HuH-7.5 (cell line): ENCODE data around the gene QSOX1.
"Not testable (repeated sequence)": the region's sequence is repeated elsewhere in the genome, so short reads cannot be mapped to it uniquely, and the experiment has no call there.

Source experiments
- DNase-seq: peaks from one replicate; pipeline ENCODE4 v3.0.0; 2011; ENCODE audit warnings: low spot score

The QSOX1 gene

DNA sequence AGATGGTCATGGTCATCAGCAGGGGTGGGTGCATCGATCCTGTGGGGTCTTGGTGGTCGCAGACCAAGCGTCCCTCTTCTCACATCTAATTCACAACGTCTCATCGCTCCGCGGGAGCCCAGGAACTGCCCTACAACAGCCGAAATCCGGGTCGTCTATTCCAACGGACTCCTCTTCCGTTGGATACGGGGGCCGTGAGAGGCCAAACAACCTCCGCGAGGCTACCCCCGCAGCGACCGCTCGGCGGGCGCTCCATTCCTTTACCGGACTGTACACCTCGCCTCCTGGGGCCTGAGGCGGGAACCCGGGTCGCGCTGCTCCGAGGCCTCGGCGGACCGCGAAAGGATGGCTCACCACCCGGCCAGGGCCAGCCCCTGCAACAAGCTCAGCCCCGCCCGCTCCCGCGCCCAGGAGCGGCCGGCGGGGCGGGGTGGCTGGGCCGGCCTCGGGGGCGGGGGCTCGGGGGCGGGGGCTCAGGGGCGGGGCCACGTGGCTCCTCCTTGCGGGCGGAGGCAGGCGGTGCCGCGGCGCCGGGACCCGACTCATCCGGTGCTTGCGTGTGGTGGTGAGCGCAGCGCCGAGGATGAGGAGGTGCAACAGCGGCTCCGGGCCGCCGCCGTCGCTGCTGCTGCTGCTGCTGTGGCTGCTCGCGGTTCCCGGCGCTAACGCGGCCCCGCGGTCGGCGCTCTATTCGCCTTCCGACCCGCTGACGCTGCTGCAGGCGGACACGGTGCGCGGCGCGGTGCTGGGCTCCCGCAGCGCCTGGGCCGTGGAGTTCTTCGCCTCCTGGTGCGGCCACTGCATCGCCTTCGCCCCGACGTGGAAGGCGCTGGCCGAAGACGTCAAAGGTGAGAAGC is at the start of gene QSOX1:
QSOX1 (plus strand) TSS at position 545 of the 857 bp plus-strand sequence; CDS start at position 584, 39 bp downstream.
- DNase-seq = peak; percentile 86

GRCh38 chr1:180112091-180112490 is 42.6 kb upstream of the QSOX1 start:
- no peak for DNase-seq

DNA sequence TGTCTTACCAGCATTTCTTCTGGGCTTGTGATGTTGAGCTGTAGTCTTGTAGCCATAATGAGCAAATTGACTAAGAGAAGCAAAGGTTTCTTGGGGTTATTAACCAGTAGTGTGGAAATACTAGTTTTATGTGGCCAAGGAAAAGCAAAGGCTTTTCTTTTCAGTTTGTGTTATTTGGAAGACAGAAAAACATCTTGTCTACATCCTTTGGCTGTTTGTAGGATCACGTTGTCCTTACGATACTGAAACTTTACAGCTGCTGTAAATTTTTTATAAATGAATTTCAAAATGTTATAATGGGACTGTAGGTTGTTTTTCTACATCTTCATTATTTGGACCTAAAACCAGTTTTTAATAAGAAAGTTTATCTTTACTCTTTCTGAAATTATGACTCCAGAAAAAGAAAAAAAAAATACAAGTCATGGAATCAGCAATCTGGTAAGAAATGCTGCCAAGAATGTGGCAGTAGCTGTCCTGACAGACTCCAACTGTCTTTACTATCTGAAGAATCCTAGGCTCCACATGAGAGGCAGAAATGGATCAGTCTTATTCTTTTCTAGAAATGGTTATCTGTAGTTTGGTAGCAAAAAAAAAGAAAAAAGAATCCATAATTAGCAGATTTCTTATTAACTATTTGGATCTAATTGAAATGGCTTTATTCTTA is 41.6 kb upstream of the QSOX1 start:
- DNase-seq = no peak

DNA sequence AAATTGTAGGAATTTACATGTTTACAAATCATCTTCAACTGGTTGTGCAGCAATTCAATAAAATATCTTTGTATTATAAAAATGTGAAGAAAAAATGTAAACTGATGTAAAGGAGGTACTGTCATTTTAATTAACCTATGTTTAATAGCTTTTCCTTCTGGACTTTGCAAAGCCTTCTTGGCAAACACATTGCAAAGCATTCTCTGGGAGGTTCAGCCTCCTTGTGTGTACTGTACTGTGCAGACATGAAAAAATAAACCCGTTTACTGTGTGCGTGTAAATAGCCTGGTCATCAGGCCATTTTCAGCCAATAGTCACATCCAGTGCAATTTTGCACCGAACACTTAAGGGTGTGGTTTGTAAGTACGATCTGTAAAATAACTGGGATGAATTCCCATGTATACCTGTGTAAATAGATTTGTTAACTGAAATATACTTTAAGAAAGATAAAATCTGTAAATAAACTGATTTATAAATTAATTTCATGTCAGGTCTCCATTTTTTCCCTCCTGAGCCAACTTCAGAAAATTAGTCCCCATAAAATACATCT is 40.2 kb upstream of the QSOX1 start:
- no peak for DNase-seq

- no peak for DNase-seq
These were observed 37.5 kb upstream of the QSOX1 start for GRCh38 chr1:180116964-180117763.

DNA sequence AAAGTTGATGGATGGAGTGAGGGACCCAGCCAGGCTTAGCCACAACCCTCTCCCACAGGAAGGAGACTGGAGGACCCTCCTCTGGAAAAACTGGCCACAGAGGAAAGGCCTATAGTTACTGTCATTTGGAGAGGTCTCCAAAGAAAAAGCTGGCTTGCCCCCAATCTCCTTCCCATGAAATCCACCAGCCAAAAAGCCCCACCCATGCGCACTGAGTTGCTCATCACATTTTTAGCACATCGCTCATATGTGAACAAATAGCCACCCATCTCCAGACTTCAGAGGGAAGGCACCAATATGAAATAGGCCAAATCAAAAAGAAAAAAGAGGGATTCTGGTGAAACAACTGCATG is 36.9 kb upstream of the QSOX1 start:
- no peak for DNase-seq

- no peak for DNase-seq
These were observed 34.8 kb upstream of the QSOX1 start for GRCh38 chr1:180119837-180120236.

DNA sequence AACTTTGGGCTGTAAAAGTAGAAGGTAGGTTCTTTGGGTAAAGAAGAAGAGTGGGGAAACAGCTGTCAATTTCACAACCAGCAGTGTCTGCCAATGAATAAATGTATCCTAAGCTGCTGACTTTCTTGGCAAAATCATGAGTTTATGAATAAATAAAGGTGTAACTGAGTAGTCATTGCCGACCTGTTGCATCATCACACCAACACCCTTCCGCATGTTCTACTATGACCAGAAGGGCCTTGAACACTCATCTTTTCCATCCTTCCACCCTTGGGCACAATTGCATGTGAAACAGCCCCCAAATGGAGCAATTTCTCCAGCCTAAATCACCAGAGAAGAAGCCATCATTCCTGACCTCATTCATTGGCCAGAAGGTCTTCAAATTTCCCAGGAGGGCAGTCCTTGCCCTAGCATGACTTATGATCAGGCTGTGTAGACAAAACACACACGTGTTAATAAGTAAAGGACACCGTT is 31.2 kb upstream of the QSOX1 start:
- DNase-seq = no peak

GRCh38 chr1:180130651-180131050 is 24.0 kb upstream of the QSOX1 start:
- DNase-seq = no peak

GRCh38 chr1:180131510-180131909 is 23.2 kb upstream of the QSOX1 start:
- no peak for DNase-seq

GRCh38 chr1:180133193-180133592 is 21.5 kb upstream of the QSOX1 start:
- no peak for DNase-seq

- not testable (repeated sequence) for DNase-seq
These were observed 21.0 kb upstream of the QSOX1 start for GRCh38 chr1:180133688-180134087.

GRCh38 chr1:180135535-180135934 is 19.1 kb upstream of the QSOX1 start:
- no peak for DNase-seq

DNA sequence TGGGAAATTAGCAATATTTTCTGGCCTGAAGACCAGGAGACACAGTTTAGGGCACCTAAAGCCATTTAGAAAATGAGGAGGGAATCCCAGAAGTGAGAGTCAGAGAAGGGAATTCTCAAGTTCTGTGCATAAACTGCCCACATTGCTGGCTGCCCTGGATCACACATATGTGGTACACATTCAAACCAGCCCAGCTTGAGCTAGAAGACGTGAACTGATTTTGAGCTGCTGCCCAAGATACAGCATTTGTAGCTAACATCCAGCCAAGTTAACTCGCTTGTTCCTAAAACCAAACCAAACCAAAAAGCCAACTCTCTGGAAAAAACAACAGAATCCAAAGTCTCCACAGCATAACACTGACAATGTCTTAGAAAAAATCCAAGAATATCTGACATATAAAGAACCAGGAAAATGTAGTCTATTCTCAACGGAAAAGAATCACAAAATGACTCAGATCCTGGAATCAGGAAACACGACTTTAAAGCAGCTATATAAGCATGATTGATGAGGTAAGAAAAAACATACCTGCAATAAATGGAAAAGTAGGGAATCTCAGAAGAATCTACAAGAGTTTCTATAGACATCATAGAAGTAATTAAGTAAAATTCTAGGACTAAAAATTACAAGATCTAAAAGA is 18.2 kb upstream of the QSOX1 start:
- DNase-seq = no peak

GRCh38 chr1:180136968-180137356 is 17.7 kb upstream of the QSOX1 start:
- no peak for DNase-seq

- DNase-seq = no peak
These were observed 16.9 kb upstream of the QSOX1 start for GRCh38 chr1:180137776-180138175.

DNA sequence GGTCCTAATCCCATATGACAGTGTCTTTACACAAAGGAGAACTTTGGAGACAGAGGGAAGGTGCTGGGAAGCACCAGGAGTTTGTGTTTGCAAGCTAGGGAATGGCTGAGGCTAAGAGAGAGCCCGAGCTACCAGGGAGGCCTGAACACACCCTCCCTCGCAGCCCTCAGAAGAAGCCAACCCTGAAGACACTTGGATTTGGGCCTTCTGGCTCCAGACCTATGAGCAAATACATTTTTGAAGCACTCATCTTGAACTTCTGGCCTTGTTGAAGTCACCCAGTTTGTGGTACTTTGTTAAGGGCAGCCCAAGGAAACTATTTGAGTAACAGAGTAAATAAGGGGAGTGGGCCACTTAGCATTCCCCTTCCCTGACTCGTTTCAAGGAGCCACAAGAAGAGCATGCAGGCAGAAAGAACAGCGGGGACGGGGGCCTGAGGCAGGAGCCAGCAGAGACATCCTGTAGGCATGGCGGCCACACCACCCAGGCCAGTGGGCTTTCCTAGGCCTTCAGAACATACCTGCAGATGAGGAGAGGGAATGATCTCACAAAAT is 13.2 kb upstream of the QSOX1 start:
- DNase-seq = no peak

GRCh38 chr1:180143359-180143758 is 11.3 kb upstream of the QSOX1 start:
- no peak for DNase-seq

DNA sequence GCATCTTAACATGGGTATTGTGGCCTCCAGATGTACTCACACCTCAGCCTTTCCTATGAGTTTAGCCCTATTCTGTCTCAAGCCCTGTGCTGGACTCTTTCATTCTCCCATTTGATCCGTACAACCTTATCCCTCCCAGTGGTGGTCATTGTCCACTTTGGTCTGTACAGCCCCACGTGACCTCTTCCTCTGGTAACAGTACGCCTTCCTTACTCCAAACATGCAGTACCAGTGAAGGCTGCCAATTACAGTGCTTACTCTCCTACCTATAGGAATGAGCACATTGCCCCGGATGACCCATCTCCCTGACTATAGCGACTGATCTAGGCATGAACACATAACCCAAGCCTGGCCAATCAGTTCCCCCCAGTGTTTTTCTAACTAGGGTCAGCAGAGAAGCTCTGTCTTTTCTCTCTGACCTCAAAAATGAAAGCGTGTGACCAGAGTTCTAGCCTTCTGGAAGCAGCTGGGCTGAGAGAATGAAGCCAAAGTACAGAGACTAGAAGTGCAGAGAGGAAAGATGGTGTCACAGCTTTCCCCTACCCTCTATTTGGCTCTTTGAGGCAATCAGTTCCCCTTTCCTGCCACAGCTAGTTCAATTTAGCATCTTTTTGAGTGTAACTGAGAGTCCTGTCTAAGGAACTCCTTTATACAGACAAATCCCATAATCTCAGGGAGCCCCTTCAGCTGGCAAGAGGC is 9.9 kb upstream of the QSOX1 start:
- DNase-seq = no peak

- no peak for DNase-seq
These were observed 9.2 kb upstream of the QSOX1 start for GRCh38 chr1:180145446-180145845.

DNA sequence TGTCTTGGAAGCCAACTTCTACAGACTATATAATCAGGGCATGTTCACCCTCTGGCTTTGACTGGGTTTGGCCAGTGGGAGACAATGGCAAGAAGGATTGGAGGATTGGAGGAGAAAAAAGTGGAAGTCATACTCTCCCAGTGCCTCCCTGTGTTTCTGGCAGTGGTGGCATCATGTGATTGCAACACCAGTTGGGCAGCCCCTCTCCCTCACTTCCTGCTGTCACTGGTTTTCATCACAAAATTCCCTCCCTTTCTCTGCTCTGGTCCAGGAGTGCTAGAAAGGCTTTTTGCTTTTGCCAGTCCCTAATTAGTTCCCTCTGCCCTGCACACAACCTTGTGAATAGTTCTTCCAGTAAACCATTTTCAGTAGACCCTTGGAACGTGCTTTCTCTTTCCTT is 3.7 kb upstream of the QSOX1 start:
- no peak for DNase-seq
